SK-N-SH treated with all-trans-retinoic acid at 6 μM for 48 hours (cell line): ENCODE results near the gene NFYB.

ENCODE experiments used
- ARNTL ChIP-seq: fragments of 450-650 bp; formaldehyde crosslinking; IDR thresholded peaks from 2 replicates; pipeline ENCODE4 v1.5.0; 2020; ENCODE audit warnings: low read depth, mild to moderate bottlenecking, moderate library complexity, borderline replicate concordance
- CSDC2 ChIP-seq: fragments of 250-450 bp; sonication (Bioruptor Pico); IDR thresholded peaks from 2 replicates; pipeline ENCODE4 v1.5.0; 2020; ENCODE audit warnings: mild to moderate bottlenecking, moderate library complexity
- RARB ChIP-seq: fragments of 250-450 bp; sonication (Bioruptor Pico); IDR thresholded peaks from 2 replicates; pipeline ENCODE4 v1.8.0; 2021; ENCODE audit warnings: mild to moderate bottlenecking, moderate library complexity
- SNAI2 ChIP-seq: fragments of 250-450 bp; sonication (Bioruptor Pico); IDR thresholded peaks from 2 replicates; pipeline ENCODE4 v1.5.0; 2020; ENCODE audit warnings: mild to moderate bottlenecking, moderate library complexity
- TCF4 ChIP-seq: fragments of 250-450 bp; sonication (Bioruptor Pico); IDR thresholded peaks from 2 replicates; pipeline ENCODE4 v1.8.0; 2021; ENCODE audit warnings: mild to moderate bottlenecking, moderate library complexity, borderline replicate concordance
- ZFP3 ChIP-seq: fragments of 250-450 bp; sonication (Bioruptor Pico); IDR thresholded peaks from 2 replicates; pipeline ENCODE4 v1.5.0; 2020; ENCODE audit warnings: mild to moderate bottlenecking, moderate library complexity
- ZFP30 ChIP-seq: fragments of 450-650 bp; formaldehyde crosslinking; IDR thresholded peaks from 2 replicates; pipeline ENCODE4 v1.5.0; 2022; ENCODE audit warnings: mild to moderate bottlenecking, moderate library complexity
- ZNF70 ChIP-seq: fragments of 450-650 bp; formaldehyde crosslinking; IDR thresholded peaks from 2 replicates; pipeline ENCODE4 v1.5.0; 2020; ENCODE audit warnings: mild to moderate bottlenecking, moderate library complexity
- ZNF8 ChIP-seq: fragments of 450-650 bp; formaldehyde crosslinking; IDR thresholded peaks from 2 replicates; pipeline ENCODE4 v1.5.0; 2020; ENCODE audit warnings: mild to moderate bottlenecking, moderate library complexity
- TF ChIP-seq, protein P1 (sequence below): fragments of 250-450 bp; sonication (Bioruptor Pico); IDR thresholded peaks from 2 replicates; pipeline ENCODE4 v1.5.1; 2020; ENCODE audit warnings: low read depth, mild to moderate bottlenecking, moderate library complexity
- TF ChIP-seq, protein P2 (sequence below): fragments of 250-450 bp; sonication (Bioruptor Pico); IDR thresholded peaks from 2 replicates; pipeline ENCODE4 v1.8.0; 2020; ENCODE audit warnings: mild to moderate bottlenecking, moderate library complexity, borderline replicate concordance

DNA sequence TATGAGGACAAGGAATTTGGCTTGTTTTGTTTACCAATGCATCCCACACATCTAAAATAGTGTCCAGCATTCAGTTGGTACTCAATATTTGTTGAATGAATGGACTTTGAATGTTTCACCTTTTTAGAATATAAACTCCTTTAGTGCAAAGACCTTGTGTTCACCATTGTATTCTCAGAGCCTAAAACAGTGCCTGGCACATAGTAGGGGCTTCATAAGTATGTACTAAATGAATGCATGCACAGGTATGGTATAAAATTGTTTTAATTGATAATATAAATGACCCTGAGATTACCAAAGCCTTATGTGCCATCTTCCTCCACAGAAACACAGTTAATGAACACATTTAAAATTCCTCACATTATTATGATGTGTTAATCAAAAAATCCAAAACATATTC lies 5.0 kb upstream of the NFYB start:
- TF ChIP-seq, protein P1, sequence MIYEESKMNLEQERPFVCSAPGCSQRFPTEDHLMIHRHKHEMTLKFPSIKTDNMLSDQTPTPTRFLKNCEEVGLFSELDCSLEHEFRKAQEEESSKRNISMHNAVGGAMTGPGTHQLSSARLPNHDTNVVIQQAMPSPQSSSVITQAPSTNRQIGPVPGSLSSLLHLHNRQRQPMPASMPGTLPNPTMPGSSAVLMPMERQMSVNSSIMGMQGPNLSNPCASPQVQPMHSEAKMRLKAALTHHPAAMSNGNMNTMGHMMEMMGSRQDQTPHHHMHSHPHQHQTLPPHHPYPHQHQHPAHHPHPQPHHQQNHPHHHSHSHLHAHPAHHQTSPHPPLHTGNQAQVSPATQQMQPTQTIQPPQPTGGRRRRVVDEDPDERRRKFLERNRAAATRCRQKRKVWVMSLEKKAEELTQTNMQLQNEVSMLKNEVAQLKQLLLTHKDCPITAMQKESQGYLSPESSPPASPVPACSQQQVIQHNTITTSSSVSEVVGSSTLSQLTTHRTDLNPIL (CRISPR knock-in tag) = no peak
- TF ChIP-seq ZFP3 (CRISPR knock-in tag) (no peak), ZFP30 (CRISPR knock-in tag) (no peak), TCF4 (CRISPR knock-in tag) (no peak), RARB (CRISPR knock-in tag) (no peak), SNAI2 (CRISPR knock-in tag) (no peak), ZNF8 (CRISPR knock-in tag) (no peak), ARNTL (CRISPR knock-in tag) (no peak), ZNF70 (CRISPR knock-in tag) (no peak), CSDC2 (CRISPR knock-in tag) (no peak)
- TF ChIP-seq, protein P2, sequence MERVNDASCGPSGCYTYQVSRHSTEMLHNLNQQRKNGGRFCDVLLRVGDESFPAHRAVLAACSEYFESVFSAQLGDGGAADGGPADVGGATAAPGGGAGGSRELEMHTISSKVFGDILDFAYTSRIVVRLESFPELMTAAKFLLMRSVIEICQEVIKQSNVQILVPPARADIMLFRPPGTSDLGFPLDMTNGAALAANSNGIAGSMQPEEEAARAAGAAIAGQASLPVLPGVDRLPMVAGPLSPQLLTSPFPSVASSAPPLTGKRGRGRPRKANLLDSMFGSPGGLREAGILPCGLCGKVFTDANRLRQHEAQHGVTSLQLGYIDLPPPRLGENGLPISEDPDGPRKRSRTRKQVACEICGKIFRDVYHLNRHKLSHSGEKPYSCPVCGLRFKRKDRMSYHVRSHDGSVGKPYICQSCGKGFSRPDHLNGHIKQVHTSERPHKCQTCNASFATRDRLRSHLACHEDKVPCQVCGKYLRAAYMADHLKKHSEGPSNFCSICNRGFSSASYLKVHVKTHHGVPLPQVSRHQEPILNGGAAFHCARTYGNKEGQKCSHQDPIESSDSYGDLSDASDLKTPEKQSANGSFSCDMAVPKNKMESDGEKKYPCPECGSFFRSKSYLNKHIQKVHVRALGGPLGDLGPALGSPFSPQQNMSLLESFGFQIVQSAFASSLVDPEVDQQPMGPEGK (CRISPR knock-in tag) = no peak
